ENCODE data around the gene RFPL1. TPM values are rescaled to one million over a fixed set of nuclear protein-coding genes. Genes with fewer than 3 reads are reported as not detected.

The RFPL1 gene
- total and polyA plus RNA-seq, 2 of the 13 experiments (the other 11 are each of a cell fraction or from before 2014, with no cell fraction given) = not detected

DNA sequence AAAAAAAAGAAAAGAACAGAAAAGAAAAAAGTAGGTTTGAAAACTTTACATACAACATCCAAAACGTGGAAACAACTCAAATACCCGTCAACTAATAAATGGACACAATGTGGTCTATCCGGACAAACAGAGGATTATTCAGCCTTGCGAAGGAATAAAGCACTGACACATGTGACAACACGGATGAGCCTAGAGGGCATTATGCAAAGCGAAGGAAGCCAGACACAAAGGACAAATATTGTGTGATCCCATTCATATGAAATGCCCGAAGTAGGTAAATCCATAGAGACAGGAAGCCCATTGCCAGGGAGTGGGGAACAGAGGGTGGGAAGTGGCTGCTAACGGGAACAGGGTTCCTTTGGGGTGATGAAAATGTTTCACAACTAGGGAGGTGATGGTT lies 11.8 kb downstream of the RFPL1 start:
- Histone ChIP-seq H3K79me2 (ENCODE audit: insufficient read depth, low read length) (no peaks in the 10 kb centered on the region), H3K9ac (ENCODE audit: insufficient read depth, low read depth, low read length) (no peak overlapping the region), H3K27me3 (ENCODE audit: control insufficient read depth in 1 of 2, insufficient read depth in 2 of 2, low read length in 2 of 2) (peaks cover 0 to 5% of the 10 kb centered on the region in 2 experiments; a peak in 2 of 5 replicates), H3K4me3 (replicated peaks in 1 of 3; ENCODE audit: insufficient read depth in 1 of 3, low read depth in 2 of 3, low read length in 3 of 3) (no peak overlapping the region), H4K20me1 (ENCODE audit: insufficient read depth, low read length) (no peaks in the 10 kb centered on the region), H3K4me2 (ENCODE audit: low read depth, low read length) (no peak overlapping the region), H3K4me1 (ENCODE audit: insufficient read depth, low read length) (no peaks in the 10 kb centered on the region), H3K9me3 (ENCODE audit: low read length) (no peaks in the 10 kb centered on the region), H3K27ac (ENCODE audit: extremely low read length, insufficient read depth, low read length) (no peak overlapping the region), H2AFZ (ENCODE audit: low read length) (no peak overlapping the region), H3K36me3 (replicated peaks in 1 of 2; ENCODE audit: control insufficient read depth in 1 of 2, insufficient read depth in 2 of 2, low read length in 2 of 2) (no peaks in the 10 kb centered on the region)
- TF ChIP-seq SMARCC2 (IDR thresholded peaks at IDR 0.05) (no peak), PTBP1 (IDR thresholded peaks at IDR 0.05; ENCODE audit: low read depth, low read length, poor library complexity, severe bottlenecking) (no peak)
- ChIA-PET CTCF (ENCODE audit: low intra/inter-chr PET ratio, low total read pairs) (no interaction called here), POLR2A (no interaction called here)
- FAIRE-seq = no peak
- no peak for DNase-seq (ENCODE audit: low spot score)
- WGBS (ENCODE audit: low lambda C conversion rate) = 19% methylated on average over 8 of the region's 8 CpGs
- in situ Hi-C loops (cut with HindIII; ENCODE audit: extremely low pct_ligation_motif_present, low pct_unique_long_range_greater_than_20kb) (no loop called here), intact Hi-C loops (cut with micrococcal nuclease; ENCODE audit: unreplicated experiment) (no loop called here)
- ATAC-seq = no peak
- BruUV-seq (replicated peaks) = no TSS peak

- Histone ChIP-seq H3K79me2 (ENCODE audit: insufficient read depth, low read length) (no peaks in the 10 kb centered on the region), H3K4me2 (ENCODE audit: low read depth, low read length) (no peak overlapping the region), H3K4me1 (ENCODE audit: insufficient read depth, low read length) (no peaks in the 10 kb centered on the region), H4K20me1 (ENCODE audit: insufficient read depth, low read length) (no peaks in the 10 kb centered on the region), H3K27ac (ENCODE audit: extremely low read length, insufficient read depth, low read length) (no peak overlapping the region), H3K9ac (ENCODE audit: insufficient read depth, low read depth, low read length) (no peak overlapping the region), H3K27me3 (ENCODE audit: control insufficient read depth in 1 of 2, insufficient read depth in 2 of 2, low read length in 2 of 2) (peaks cover 2 to 10% of the 10 kb centered on the region in 2 experiments; a peak in 3 of 5 replicates), H3K9me3 (ENCODE audit: low read length) (no peaks in the 10 kb centered on the region), H3K36me3 (replicated peaks in 1 of 2; ENCODE audit: control insufficient read depth in 1 of 2, insufficient read depth in 2 of 2, low read length in 2 of 2) (no peaks in the 10 kb centered on the region), H3K4me3 (replicated peaks in 1 of 3; ENCODE audit: insufficient read depth in 1 of 3, low read depth in 2 of 3, low read length in 3 of 3) (no peak overlapping the region), H2AFZ (ENCODE audit: low read length) (no peak overlapping the region)
- DNase-seq (ENCODE audit: low spot score) = no peak
- BruUV-seq (replicated peaks) = no TSS peak
- no peak for TF ChIP-seq MBNL3 (CRISPR knock-in tag; conservative IDR thresholded peaks at IDR 0.05)
- no peak for TF ChIP-seq MIXL1 (CRISPR knock-in tag; IDR thresholded peaks at IDR 0.05)
- TF ChIP-seq ZFYVE20 (CRISPR knock-in tag; IDR thresholded peaks at IDR 0.05; ENCODE audit: borderline replicate concordance, low read depth) = no peak
- no peak for TF ChIP-seq ZNF770 (CRISPR knock-in tag; IDR thresholded peaks at IDR 0.05)
- TF ChIP-seq JDP2 (CRISPR knock-in tag; IDR thresholded peaks at IDR 0.05; ENCODE audit: borderline replicate concordance) = no peak
- TF ChIP-seq SNAPC2 (CRISPR knock-in tag; IDR thresholded peaks at IDR 0.05) = no peak
- TF ChIP-seq ZNF879 (CRISPR knock-in tag; IDR thresholded peaks at IDR 0.05) = no peak
- no peak for ATAC-seq
- CTCF ChIA-PET (ENCODE audit: low intra/inter-chr PET ratio, low total read pairs) = no interaction called here
- in situ Hi-C loops (cut with HindIII; ENCODE audit: extremely low pct_ligation_motif_present, low pct_unique_long_range_greater_than_20kb) = no loop called here
- FAIRE-seq = no peak
- 56% methylated on average over 4 of the region's 4 CpGs for WGBS (ENCODE audit: low lambda C conversion rate)
- intact Hi-C loops (cut with micrococcal nuclease; ENCODE audit: unreplicated experiment) = no loop called here
- POLR2A ChIA-PET = no interaction called here
These were observed 13.5 kb downstream of the RFPL1 start for GRCh38 chr22:29451863-29452262.
